Lower lobe of right lung (tissue), 2 donors: ENCODE data around the gene SLC41A1. TPM values are rescaled to one million over a fixed set of nuclear protein-coding genes. Genes with fewer than 3 reads are reported as not detected.

ENCODE experiments used
- ATAC-seq, 2 donors: fragments of 200-7000 bp; cut with Tn5 transposase; one replicate each; pipeline ENCODE4 v1.9.1; 2020 to 2022; ENCODE audit warnings: mild to moderate bottlenecking in 2 of 2, moderate library complexity in 2 of 2
- DNase-seq: peaks from one replicate; pipeline ENCODE4 v3.0.0-alpha.2; 2020
- H3K27ac ChIP-seq: fragments of 200-600 bp; one replicate; pipeline ENCODE4 v1.8.0; 2022
- H3K27me3 ChIP-seq: fragments of 200-600 bp; one replicate; pipeline ENCODE4 v1.8.0; 2022; ENCODE audit warnings: low read depth
- H3K36me3 ChIP-seq: fragments of 200-600 bp; one replicate; pipeline ENCODE4 v1.8.0; 2022; ENCODE audit warnings: mild to moderate bottlenecking
- H3K4me1 ChIP-seq: fragments of 200-600 bp; one replicate; pipeline ENCODE4 v1.8.0; 2022
- H3K4me3 ChIP-seq: fragments of 200-600 bp; one replicate; pipeline ENCODE4 v1.8.0; 2022; ENCODE audit warnings: mild to moderate bottlenecking
- H3K9me3 ChIP-seq: fragments of 200-600 bp; one replicate; pipeline ENCODE4 v1.8.0; 2022
- CTCF ChIP-seq: fragments of 200-600 bp; IDR thresholded peaks from one replicate; pipeline ENCODE4 v1.8.0; 2022; ENCODE audit warnings: antibody characterized with exemption, mild to moderate bottlenecking
- intact Hi-C: fragments of 100-400 bp; cut with DNase I; formaldehyde crosslinking; loops from one replicate; pipeline ENCODE4 v1.11.0; 2022
- total RNA-seq: library from RNA; stranded (reverse); fragmentation: NEBNext Ultra II Directional; extraction: Animal tissue kit (Norgen Biotek cat#: 25700); gene quantifications from one replicate; pipeline ENCODE4 v1.2.1, GENCODE V29; 2021
- donor health status: DM: no; HTN: yes; CAD: no; lungs with severe emphysema.

Gene SLC41A1
- total RNA-seq, 1 donor from 2014 or later: 29.3 TPM

- ATAC-seq (no peak), DNase-seq (no peak)
- Histone ChIP-seq H3K4me3 (no peak overlapping the region), H3K27me3 (no peaks in the 10 kb centered on the region), H3K36me3 (peaks cover 14% of the 10 kb centered on the region), H3K4me1 (peaks cover 16% of the 10 kb centered on the region), H3K27ac (no peak overlapping the region), H3K9me3 (no peaks in the 10 kb centered on the region)
- intact Hi-C loops: no loop called here
- no peak for TF ChIP-seq CTCF
Measured at GRCh38 chr1:205772607-205773032, 40.4 kb downstream of the SLC41A1 start.

GRCh38 chr1:205770618-205771017 is 42.4 kb downstream of the SLC41A1 start:
- intact Hi-C loops: no loop called here
- ATAC-seq: no peak

GRCh38 chr1:205769641-205770365 is 43.2 kb downstream of the SLC41A1 start:
- ATAC-seq: no peak
- H3K27ac ChIP-seq: peak overlapping the region; percentile 44

More at GRCh38 chr1:205770618-205771017, 42.4 kb downstream of the SLC41A1 start:
- H3K27me3 ChIP-seq: no peaks in the 10 kb centered on the region
- peaks cover 12% of the 10 kb centered on the region for H3K4me1 ChIP-seq
- peaks cover 14% of the 10 kb centered on the region for H3K36me3 ChIP-seq
- no peak overlapping the region for H3K4me3 ChIP-seq
- no peaks in the 10 kb centered on the region for H3K9me3 ChIP-seq
- no peak overlapping the region for H3K27ac ChIP-seq
- TF ChIP-seq CTCF: no peak
- no peak for DNase-seq

GRCh38 chr1:205767248-205767647 is 45.8 kb downstream of the SLC41A1 start:
- H3K4me1 ChIP-seq: no peaks in the 10 kb centered on the region
- intact Hi-C loops: no loop called here
- no peak overlapping the region for H3K27ac ChIP-seq
- DNase-seq (no peak), ATAC-seq (no peak)
- no peaks in the 10 kb centered on the region for H3K9me3 ChIP-seq
- peaks cover 14% of the 10 kb centered on the region for H3K36me3 ChIP-seq
- H3K27me3 ChIP-seq: no peaks in the 10 kb centered on the region
- TF ChIP-seq CTCF: no peak
- H3K4me3 ChIP-seq: no peak overlapping the region

More at GRCh38 chr1:205769641-205770365, 43.2 kb downstream of the SLC41A1 start:
- Histone ChIP-seq H3K27me3 (no peaks in the 10 kb centered on the region), H3K4me3 (no peak overlapping the region), H3K9me3 (no peaks in the 10 kb centered on the region), H3K36me3 (peaks cover 14% of the 10 kb centered on the region), H3K4me1 (peaks cover 9% of the 10 kb centered on the region)
- DNase-seq: no peak
- TF ChIP-seq CTCF: no peak
- intact Hi-C loops: no loop called here

GRCh38 chr1:205766570-205766969 is 46.4 kb downstream of the SLC41A1 start:
- H3K4me3 ChIP-seq: no peak overlapping the region
- intact Hi-C loops: no loop called here
- H3K36me3 ChIP-seq: peaks cover 14% of the 10 kb centered on the region
- no peak overlapping the region for H3K27ac ChIP-seq
- no peak for TF ChIP-seq CTCF
- H3K27me3 ChIP-seq: no peaks in the 10 kb centered on the region
- H3K9me3 ChIP-seq: no peaks in the 10 kb centered on the region
- no peak for DNase-seq
- no peaks in the 10 kb centered on the region for H3K4me1 ChIP-seq
- ATAC-seq: no peak
